Measurements from ENCODE around the gene MAP4K2. TPM values are rescaled to one million over a fixed set of nuclear protein-coding genes. Genes with fewer than 3 reads are reported as not detected.

MAP4K2 gene
- total RNA-seq, 1 experiment from 2014 or later = 24.5 TPM

- CTCF ChIA-PET = interaction anchor here (0.7 to 12.5 kb wide), 9 partner anchors 16 to 267 kb away, joined by 3 to 372 read pairs (median 5); partner anchors contain the start of genes ARL2, EHD1, MAP4K2 and SF1
These were observed 40.1 kb upstream of the MAP4K2 start for GRCh38 chr11:64842851-64843685.

GRCh38 chr11:64842366-64842759, 39.3 kb upstream of the MAP4K2 start:
- Mint-ChIP-seq H3K27me3 (ENCODE audit: low read depth) (no peaks in the 10 kb centered on the region), H3K9me3 (no peaks in the 10 kb centered on the region), H3K27ac (peak overlapping the region; percentile 65; the same call in 1 of the 2 replicates), H3K4me1 (peaks cover 31% of the 10 kb centered on the region), H3K4me3 (no peak overlapping the region), H3K36me3 (peaks cover 3% of the 10 kb centered on the region; the same call in 1 of the 2 replicates)
- ATAC-seq (no peak), DNase-seq (ENCODE audit: low spot score) (no peak)
- TF ChIP-seq NR2C2 (CRISPR knock-in tag; IDR thresholded peaks at IDR 0.05) (no peak), ZNF416 (CRISPR knock-in tag; IDR thresholded peaks at IDR 0.05) (no peak), IRF2 (CRISPR knock-in tag; IDR thresholded peaks at IDR 0.05; ENCODE audit: borderline replicate concordance, low read depth) (no peak), CDX4 (CRISPR knock-in tag; IDR thresholded peaks at IDR 0.05; ENCODE audit: borderline replicate concordance) (no peak), E2F5 (CRISPR knock-in tag; IDR thresholded peaks at IDR 0.05) (no peak), MLX (CRISPR knock-in tag; IDR thresholded peaks at IDR 0.05) (no peak), ELF4 (CRISPR knock-in tag; IDR thresholded peaks at IDR 0.05; ENCODE audit: low read depth) (no peak), HMGXB4 (CRISPR knock-in tag; IDR thresholded peaks at IDR 0.05) (no peak), ZNF396 (CRISPR knock-in tag; IDR thresholded peaks at IDR 0.05; ENCODE audit: borderline replicate concordance) (no peak), RELA (CRISPR knock-in tag; IDR thresholded peaks at IDR 0.05; ENCODE audit: borderline replicate concordance) (no peak), CTCF (IDR thresholded peaks at IDR 0.05) (no peak), OVOL2 (CRISPR knock-in tag; IDR thresholded peaks at IDR 0.05; ENCODE audit: borderline replicate concordance) (no peak), RORB (CRISPR knock-in tag; IDR thresholded peaks at IDR 0.05) (no peak), PREB (CRISPR knock-in tag; IDR thresholded peaks at IDR 0.05; ENCODE audit: borderline replicate concordance) (no peak), STAT6 (CRISPR knock-in tag; conservative IDR thresholded peaks at IDR 0.05; ENCODE audit: low read depth) (no peak), GTF2I (CRISPR knock-in tag; conservative IDR thresholded peaks at IDR 0.05) (no peak), CREM (CRISPR knock-in tag; IDR thresholded peaks at IDR 0.05) (no peak), ZNF121 (CRISPR knock-in tag; IDR thresholded peaks at IDR 0.05) (no peak), USF1 (CRISPR knock-in tag; IDR thresholded peaks at IDR 0.05) (no peak), ATF2 (CRISPR knock-in tag; IDR thresholded peaks at IDR 0.05; ENCODE audit: borderline replicate concordance, low read depth) (no peak)
- CTCF ChIA-PET = interaction anchor here (0.7 to 12.5 kb wide), 4 partner anchors 15 to 54 kb away, joined by 3 to 372 read pairs (median 10); partner anchors contain the start of genes EHD1 and MAP4K2
- POLR2A ChIA-PET = no interaction called here

More at GRCh38 chr11:64842851-64843685, 40.1 kb upstream of the MAP4K2 start:
- no peak for DNase-seq (ENCODE audit: low spot score)
- TF ChIP-seq ZNF423 (CRISPR knock-in tag; IDR thresholded peaks at IDR 0.05) (peak; percentile 77), GRHL2 (CRISPR knock-in tag; IDR thresholded peaks at IDR 0.05; ENCODE audit: insufficient replicate concordance, severe bottlenecking) (no peak)
- H3K27ac Mint-ChIP-seq = peak overlapping the region; percentile 83
- peaks cover 31% of the 10 kb centered on the region for H3K4me1 Mint-ChIP-seq
- POLR2A ChIA-PET = interaction anchor here (1.3 kb wide), 1 partner anchor 12 kb away, joined by 3 read pairs; no protein-coding TSS in a partner anchor
- H3K4me3 Mint-ChIP-seq = peak overlapping the region; percentile 93
- no peak for ATAC-seq
- no peaks in the 10 kb centered on the region for H3K9me3 Mint-ChIP-seq
- H3K36me3 Mint-ChIP-seq = peaks cover 3% of the 10 kb centered on the region; the same call in 1 of the 2 replicates
- H3K27me3 Mint-ChIP-seq (ENCODE audit: low read depth) = no peaks in the 10 kb centered on the region
